Activated B cell treated with CpG ODN at 0.5 μM for 24 hours (primary cell): ENCODE results near the gene RRAGC. TPM values are rescaled to one million over a fixed set of nuclear protein-coding genes. Genes with fewer than 3 reads are reported as not detected.

Source experiments
- ATAC-seq: fragments of 200-7000 bp; cut with Tn5 transposase; one replicate; pipeline ENCODE4 v1.10.0; 2021; ENCODE audit warnings: low read depth, mild to moderate bottlenecking, moderate library complexity
- CTCF ChIA-PET: fragments of 350-600 bp; sonication (Branson Sonifier 250); formaldehyde crosslinking; loops from one replicate; lab custom pipeline; 2021; ENCODE audit warnings: antibody characterized with exemption; lab: Charles Lee
- POLR2A ChIA-PET: fragments of 350-600 bp; sonication (Branson Sonifier 250); formaldehyde crosslinking; loops from one replicate; lab custom pipeline; 2021; ENCODE audit warnings: antibody characterized with exemption; lab: Charles Lee
- DNase-seq: peaks from one replicate; pipeline ENCODE4 v3.0.0; 2022
- H3K27ac Mint-ChIP-seq: one replicate; pipeline ENCODE4 v1.8.0; 2020; ENCODE audit warnings: mixed read lengths
- H3K27me3 Mint-ChIP-seq: one replicate; pipeline ENCODE4 v1.8.0; 2021; ENCODE audit warnings: mixed read lengths
- H3K36me3 Mint-ChIP-seq: one replicate; pipeline ENCODE4 v1.8.0; 2021; ENCODE audit warnings: low read depth, mixed read lengths
- H3K4me1 Mint-ChIP-seq: one replicate; pipeline ENCODE4 v1.8.0; 2021; ENCODE audit warnings: mixed read lengths
- H3K4me3 Mint-ChIP-seq: one replicate; pipeline ENCODE4 v1.8.0; 2020; ENCODE audit warnings: mild to moderate bottlenecking, mixed read lengths
- H3K9me3 Mint-ChIP-seq: one replicate; pipeline ENCODE4 v1.8.0; 2020; ENCODE audit warnings: mixed read lengths
- CTCF ChIP-seq: fragments of 200-600 bp; IDR thresholded peaks from one replicate; pipeline ENCODE4 v1.8.0; 2022; ENCODE audit warnings: antibody characterized with exemption, mild to moderate bottlenecking
- intact Hi-C: fragments of 100-400 bp; cut with micrococcal nuclease; formaldehyde crosslinking; loops from one replicate; pipeline ENCODE4 v1.15.1; 2024
- total RNA-seq: library from RNA; stranded (reverse); gene quantifications from 2 replicates; pipeline ENCODE4 v1.2.3, GENCODE V29; 2022

Gene RRAGC
- total RNA-seq, 1 donor from 2014 or later: 35.9 TPM

- peaks cover 62% of the 10 kb centered on the region for H3K27me3 Mint-ChIP-seq
- TF ChIP-seq CTCF: no peak
- H3K27ac Mint-ChIP-seq: no peak overlapping the region
- H3K4me3 Mint-ChIP-seq: no peak overlapping the region
- H3K36me3 Mint-ChIP-seq: no peaks in the 10 kb centered on the region
- CTCF ChIA-PET: no interaction called here
- peaks cover 23% of the 10 kb centered on the region for H3K9me3 Mint-ChIP-seq
- POLR2A ChIA-PET: no interaction called here
- ATAC-seq (no peak), DNase-seq (no peak)
- intact Hi-C loops: no loop called here
- H3K4me1 Mint-ChIP-seq: no peaks in the 10 kb centered on the region
Measured at GRCh38 chr1:38790422-38791163, 69.0 kb downstream of the RRAGC start.

GRCh38 chr1:38789498-38790169 is 69.9 kb downstream of the RRAGC start:
- H3K27ac Mint-ChIP-seq: no peak overlapping the region
- DNase-seq: no peak
- H3K36me3 Mint-ChIP-seq: no peaks in the 10 kb centered on the region
- no peaks in the 10 kb centered on the region for H3K4me1 Mint-ChIP-seq
- ATAC-seq: no peak
- POLR2A ChIA-PET: no interaction called here
- CTCF ChIA-PET: no interaction called here
- H3K27me3 Mint-ChIP-seq: peaks cover 59% of the 10 kb centered on the region
- H3K9me3 Mint-ChIP-seq: peaks cover 22% of the 10 kb centered on the region
- H3K4me3 Mint-ChIP-seq: no peak overlapping the region
- intact Hi-C loops: no loop called here
- no peak for TF ChIP-seq CTCF

- Mint-ChIP-seq H3K4me1 (peaks cover 3% of the 10 kb centered on the region), H3K4me3 (no peak overlapping the region), H3K9me3 (peaks cover 14% of the 10 kb centered on the region), H3K27me3 (peaks cover 63% of the 10 kb centered on the region), H3K27ac (no peak overlapping the region), H3K36me3 (no peaks in the 10 kb centered on the region)
- ChIA-PET POLR2A (no interaction called here), CTCF (no interaction called here)
- intact Hi-C loops: no loop called here
- ATAC-seq: no peak
- TF ChIP-seq CTCF: no peak
- DNase-seq: no peak
Measured at GRCh38 chr1:38788341-38789336, 70.9 kb downstream of the RRAGC start.

Other genes starting within 250 kb of the RRAGC start
- gene MYCBP, start 13.6 kb upstream of the RRAGC start, total RNA-seq: 18.6 and 19.2 TPM in 2 replicates
- not detected in 2 replicates for gene GJA9, start 21.8 kb upstream of the RRAGC start, total RNA-seq
- gene RHBDL2, start 82.1 kb upstream of the RRAGC start, total RNA-seq: not detected in 2 replicates
- 53.3 and 57.3 TPM in 2 replicates for gene AKIRIN1, start 131.5 kb upstream of the RRAGC start, total RNA-seq
- 79.3 and 81.3 TPM in 2 replicates for gene NDUFS5, start 166.6 kb upstream of the RRAGC start, total RNA-seq